Subcutaneous abdominal adipose tissue (tissue), 5 donors: ENCODE measurements around the gene ADARB1.
A peak's percentile ranks its signal among the peaks of the same experiment; 100 is the strongest.
"Not testable (repeated sequence)": the region's sequence is repeated elsewhere in the genome, so short reads cannot be mapped to it uniquely, and the experiment has no call there.

Experiments
- H3K27ac ChIP-seq: one replicate; pipeline ENCODE4 v1.7.0; 2013; ENCODE audit warnings: low read depth, mild to moderate bottlenecking, inconsistent platforms, low read length, moderate library complexity
- H3K27me3 ChIP-seq, 5 donors: one replicate each; pipeline ENCODE4 v1.7.0; 2013; ENCODE audit warnings: low read length in 5 of 5, inconsistent platforms in 1 of 5; ENCODE audit not compliant: control insufficient read depth in 5 of 5, insufficient read depth in 4 of 5
- H3K36me3 ChIP-seq, 5 donors: one replicate each; pipeline ENCODE4 v1.7.0; 2013; ENCODE audit warnings: low read length in 5 of 5; ENCODE audit not compliant: control insufficient read depth in 5 of 5, insufficient read depth in 5 of 5
- H3K4me1 ChIP-seq, 5 donors: one replicate each; pipeline ENCODE4 v1.7.0; 2013; ENCODE audit warnings: low read length in 5 of 5, mild to moderate bottlenecking in 3 of 5, moderate library complexity in 1 of 5; ENCODE audit not compliant: control insufficient read depth in 5 of 5, insufficient read depth in 5 of 5
- H3K4me3 ChIP-seq, 5 donors: one replicate each; pipeline ENCODE4 v1.7.0; 2013; ENCODE audit warnings: low read length in 5 of 5, low read depth in 1 of 5
- H3K9ac ChIP-seq, 5 donors: one replicate each; pipeline ENCODE4 v1.7.0; 2013; ENCODE audit warnings: low read length in 5 of 5, mild to moderate bottlenecking in 4 of 5, moderate library complexity in 3 of 5
- H3K9me3 ChIP-seq, 5 donors: one replicate each; pipeline ENCODE4 v1.7.0; 2013; ENCODE audit warnings: low read length in 5 of 5; ENCODE audit not compliant: control insufficient read depth in 5 of 5
- donor health status: healthy.
- donor health status: healthy.
- donor health status: healthy.
- donor health status: healthy.
- donor health status: healthy.

Gene ADARB1

DNA sequence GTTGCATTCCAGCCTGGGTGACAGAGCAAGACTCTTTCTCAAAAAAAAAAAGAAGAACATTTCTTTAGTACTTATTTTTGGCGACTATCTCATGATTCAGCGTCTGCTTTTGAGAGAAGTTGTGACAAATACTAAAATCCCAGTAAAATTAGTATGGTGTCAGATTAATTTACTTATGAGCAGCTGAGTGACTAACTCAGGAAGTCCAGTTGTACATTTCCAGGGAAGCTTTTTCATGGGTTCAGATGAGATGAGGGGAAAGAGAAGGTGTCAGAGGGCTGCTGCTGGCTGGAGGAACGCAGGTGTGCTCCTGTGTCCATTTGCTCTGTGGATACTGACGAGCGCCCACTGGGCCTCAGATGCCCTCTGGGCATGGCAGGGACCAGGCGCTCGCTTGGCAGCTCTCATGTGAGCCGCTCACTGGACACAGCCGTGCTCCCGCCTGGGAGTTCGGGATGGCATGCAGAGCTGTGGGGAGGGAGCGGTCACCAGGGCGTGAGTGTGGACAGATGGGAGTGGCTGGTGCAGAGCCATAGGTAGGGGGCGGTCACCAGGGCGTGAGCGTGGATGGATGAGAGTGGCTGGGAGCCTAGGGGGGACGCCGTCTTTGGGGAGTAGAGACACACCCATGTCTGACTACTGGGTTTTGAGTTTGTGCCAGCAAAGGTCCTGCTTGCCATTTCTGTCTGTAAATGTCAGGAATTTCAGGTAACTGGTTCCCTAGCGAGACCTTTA, 55.0 kb downstream of the ADARB1 start:
- H3K27me3 ChIP-seq = no peaks in the 10 kb centered on the region
- H3K36me3 ChIP-seq = peaks cover 0 to 7% (median 3%) of the 10 kb centered on the region in 5 donors
- peak overlapping the region in 2 of 5 donors; percentile 65 to 80 for H3K9ac ChIP-seq
- no peaks in the 10 kb centered on the region for H3K9me3 ChIP-seq
- peak overlapping the region; percentile 86 for H3K27ac ChIP-seq
- no peak overlapping the region for H3K4me3 ChIP-seq
- peaks cover 3 to 53% (median 40%) of the 10 kb centered on the region in 5 donors for H3K4me1 ChIP-seq

- no peaks in the 10 kb centered on the region for H3K9me3 ChIP-seq
- H3K27me3 ChIP-seq = no peaks in the 10 kb centered on the region
- H3K4me1 ChIP-seq = peaks cover 4 to 56% (median 46%) of the 10 kb centered on the region in 5 donors
- peak overlapping the region; percentile 42 to 54 (median 45) for H3K4me3 ChIP-seq
- peaks cover 0 to 12% (median 6%) of the 10 kb centered on the region in 5 donors for H3K36me3 ChIP-seq
- peak overlapping the region in 4 of 5 donors; percentile 56 to 80 (median 70) for H3K9ac ChIP-seq
- peak overlapping the region; percentile 86 for H3K27ac ChIP-seq
Measured at GRCh38 chr21:45130324-45130774, 56.0 kb downstream of the ADARB1 start.

GRCh38 chr21:45131537-45131999, 57.2 kb downstream of the ADARB1 start:
- peaks cover 0 to 11% (median 4%) of the 10 kb centered on the region in 5 donors for H3K36me3 ChIP-seq
- peaks cover 4 to 56% (median 44%) of the 10 kb centered on the region in 5 donors for H3K4me1 ChIP-seq
- no peak overlapping the region for H3K4me3 ChIP-seq
- peak overlapping the region in 1 of 5 donors; percentile 67 for H3K9ac ChIP-seq
- peak overlapping the region; percentile 86 for H3K27ac ChIP-seq
- no peaks in the 10 kb centered on the region for H3K9me3 ChIP-seq
- H3K27me3 ChIP-seq = no peaks in the 10 kb centered on the region

DNA sequence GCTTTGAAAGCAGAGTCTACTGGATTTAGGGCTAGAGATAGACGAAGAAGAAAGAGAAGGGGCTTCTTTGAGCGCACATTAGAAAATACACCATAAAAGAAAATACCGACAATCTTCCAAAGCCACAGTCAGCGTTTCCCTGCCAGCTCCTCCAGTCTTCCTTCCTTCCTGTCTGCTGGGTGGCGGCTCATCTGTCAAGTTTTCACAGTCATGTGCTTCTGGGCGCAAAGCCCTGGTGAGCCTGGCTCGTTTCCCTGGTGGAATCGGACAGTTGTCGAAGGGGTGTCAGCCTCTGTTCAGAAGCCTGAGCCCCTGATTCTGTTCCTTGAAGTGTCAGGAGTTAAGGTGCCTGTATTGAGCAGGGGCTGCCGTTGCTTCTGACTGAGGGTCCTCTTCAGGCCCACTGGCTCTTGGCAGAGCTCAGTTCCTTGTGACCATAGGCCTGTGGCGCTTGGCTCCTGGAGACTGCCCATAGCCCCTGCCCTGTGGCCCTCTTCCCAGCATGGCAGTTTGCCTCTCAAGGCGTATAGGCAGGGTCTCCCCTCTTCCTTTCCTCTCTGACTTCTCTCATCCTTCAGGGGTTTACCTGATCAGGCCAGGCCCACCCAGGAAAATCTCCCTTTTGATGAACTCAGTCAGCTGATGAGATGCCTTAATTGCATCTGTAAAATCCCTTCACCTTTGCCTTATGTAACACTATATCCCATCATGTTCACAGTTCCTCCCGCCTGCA, 58.6 kb downstream of the ADARB1 start:
- Histone ChIP-seq H3K9me3 (no peaks in the 10 kb centered on the region), H3K27ac (no peak overlapping the region), H3K4me1 (peaks cover 4 to 56% (median 44%) of the 10 kb centered on the region in 5 donors), H3K36me3 (peaks cover 0 to 9% (median 3%) of the 10 kb centered on the region in 5 donors), H3K9ac (peak overlapping the region in 2 of 5 donors; percentile 33 to 40), H3K27me3 (no peaks in the 10 kb centered on the region), H3K4me3 (no peak overlapping the region)

DNA sequence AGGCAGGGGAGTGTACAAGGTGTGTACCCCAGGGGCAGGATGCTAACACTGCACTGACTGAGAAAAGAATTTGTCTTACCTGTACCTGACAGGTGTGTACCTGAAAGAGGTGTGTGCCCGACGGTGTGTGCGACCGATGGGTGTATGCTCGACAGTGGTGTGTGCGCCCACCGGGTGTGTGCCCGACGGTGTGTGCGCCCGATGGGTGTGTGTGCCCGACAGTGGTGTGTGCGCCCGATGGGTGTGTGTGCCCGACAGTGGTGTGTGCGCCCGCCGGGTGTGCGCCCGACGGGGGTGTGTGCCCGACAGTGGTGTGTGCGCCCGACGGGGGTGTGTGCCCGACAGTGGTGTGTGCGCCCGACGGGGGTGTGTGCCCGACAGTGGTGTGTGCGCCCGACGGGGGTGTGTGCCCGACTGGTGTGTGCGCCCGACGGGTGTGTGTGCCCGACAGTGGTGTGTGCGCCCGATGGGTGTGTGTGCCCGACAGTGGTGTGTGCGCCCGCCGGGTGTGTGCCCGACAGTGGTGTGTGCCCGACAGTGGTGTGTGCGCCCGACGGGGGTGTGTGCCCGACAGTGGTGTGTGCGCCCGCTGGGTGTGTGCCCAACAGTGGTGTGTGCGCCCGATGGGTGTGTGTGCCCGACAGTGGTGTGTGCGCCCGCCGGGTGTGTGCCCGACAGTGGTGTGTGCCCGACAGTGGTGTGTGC, 59.3 kb downstream of the ADARB1 start:
- H3K27ac ChIP-seq, H3K9me3 ChIP-seq, H3K27me3 ChIP-seq, H3K4me3 ChIP-seq, H3K36me3 ChIP-seq, H3K9ac ChIP-seq: not testable (repeated sequence)
- peaks cover 4 to 52% (median 44%) of the 10 kb centered on the region in 5 donors for H3K4me1 ChIP-seq

DNA sequence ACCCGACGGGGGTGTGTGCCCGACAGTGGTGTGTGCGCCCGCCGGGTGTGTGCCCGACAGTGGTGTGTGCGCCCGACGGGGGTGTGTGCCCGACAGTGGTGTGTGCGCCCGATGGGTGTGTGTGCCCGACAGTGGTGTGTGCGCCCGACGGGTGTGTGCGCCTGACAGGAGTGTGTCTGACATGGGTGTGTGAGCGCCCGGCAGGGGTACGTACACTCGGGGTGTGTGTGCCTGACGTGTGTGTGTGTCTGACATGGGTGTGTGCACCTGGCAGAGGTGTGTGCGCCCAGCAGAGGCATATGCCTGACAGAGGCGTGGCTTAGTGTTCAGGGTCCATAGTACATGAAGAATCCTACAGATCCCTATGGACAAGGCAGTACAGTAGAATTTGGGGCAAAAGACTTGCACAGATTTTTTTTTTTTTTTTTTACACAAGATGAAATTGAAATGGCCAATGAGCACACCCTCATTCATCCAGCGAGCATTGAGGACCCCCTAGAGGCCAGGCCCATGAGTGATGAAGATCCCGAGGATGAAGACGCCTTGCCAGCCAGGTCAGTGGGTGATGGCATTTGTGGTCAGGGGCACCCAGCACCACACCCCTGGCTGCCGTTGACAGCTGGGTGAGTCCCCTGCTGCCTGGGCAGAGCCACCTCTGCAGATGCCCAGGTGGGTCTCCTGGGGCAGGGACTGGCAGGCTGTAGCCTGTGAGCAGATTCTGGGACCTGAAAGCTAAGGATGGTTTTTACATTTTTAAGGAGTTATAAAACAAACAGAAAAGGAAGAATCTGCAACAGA, 60.1 kb downstream of the ADARB1 start:
- peaks cover 4 to 45% (median 41%) of the 10 kb centered on the region in 5 donors for H3K4me1 ChIP-seq
- no peaks in the 10 kb centered on the region for H3K27me3 ChIP-seq
- H3K36me3 ChIP-seq = peaks cover 0 to 9% (median 3%) of the 10 kb centered on the region in 5 donors
- H3K9ac ChIP-seq = peak overlapping the region in 3 of 5 donors; percentile 1 to 23 (median 21)
- H3K9me3 ChIP-seq = no peaks in the 10 kb centered on the region
- no peak overlapping the region for H3K27ac ChIP-seq
- H3K4me3 ChIP-seq = no peak overlapping the region

DNA sequence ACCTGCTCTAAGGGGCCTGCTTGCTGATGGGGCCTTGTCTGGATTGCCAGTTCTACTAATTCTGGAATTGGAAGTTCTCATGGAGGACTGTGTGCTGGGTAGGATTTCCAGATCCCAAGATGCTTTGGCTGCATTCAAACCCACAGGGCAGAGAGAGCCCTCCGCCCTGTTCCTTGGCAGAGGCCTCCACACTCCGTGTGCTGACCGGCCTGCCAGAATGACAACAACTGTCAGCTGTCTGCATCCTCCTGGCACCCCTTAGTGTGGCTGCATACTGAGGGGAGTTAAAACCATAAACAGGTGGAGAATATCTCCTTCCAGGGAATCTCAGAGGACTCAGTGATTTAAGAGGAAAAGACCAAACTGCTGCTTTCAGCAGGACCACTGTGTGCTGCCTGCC, 60.7 kb downstream of the ADARB1 start:
- Histone ChIP-seq H3K27ac (no peak overlapping the region), H3K4me1 (peaks cover 1 to 38% (median 35%) of the 10 kb centered on the region in 5 donors), H3K36me3 (peaks cover 0 to 9% (median 3%) of the 10 kb centered on the region in 5 donors), H3K9me3 (no peaks in the 10 kb centered on the region), H3K9ac (peak overlapping the region in 3 of 5 donors; percentile 1 to 23 (median 21)), H3K27me3 (no peaks in the 10 kb centered on the region), H3K4me3 (no peak overlapping the region)

DNA sequence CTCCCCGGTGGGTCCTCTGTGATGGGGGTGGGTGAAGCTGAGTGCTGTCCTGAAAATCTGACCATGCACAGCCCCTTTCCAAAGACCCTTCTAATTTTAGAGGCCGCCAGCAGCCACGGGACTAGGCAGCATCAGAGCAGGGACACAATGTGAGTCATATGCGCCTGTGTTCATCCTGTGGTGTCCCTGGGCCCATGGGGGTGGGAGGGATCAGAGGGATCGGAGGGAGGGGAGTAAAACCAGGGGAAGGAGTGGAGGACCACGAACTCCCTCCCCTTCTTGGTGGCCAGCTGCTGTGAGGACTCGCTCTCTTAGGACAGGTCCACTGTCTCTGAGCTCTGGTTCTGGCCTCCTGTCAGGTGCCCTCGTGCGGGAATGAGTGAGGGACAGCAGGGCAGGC, 61.5 kb downstream of the ADARB1 start:
- peaks cover 1 to 31% (median 29%) of the 10 kb centered on the region in 5 donors for H3K4me1 ChIP-seq
- H3K9ac ChIP-seq = no peak overlapping the region
- no peaks in the 10 kb centered on the region for H3K9me3 ChIP-seq
- H3K27ac ChIP-seq = no peak overlapping the region
- no peak overlapping the region for H3K4me3 ChIP-seq
- no peaks in the 10 kb centered on the region for H3K27me3 ChIP-seq
- peaks cover 0 to 9% (median 3%) of the 10 kb centered on the region in 5 donors for H3K36me3 ChIP-seq

- peaks cover 1 to 24% (median 22%) of the 10 kb centered on the region in 5 donors for H3K4me1 ChIP-seq
- H3K36me3 ChIP-seq = peaks cover 0 to 9% (median 3%) of the 10 kb centered on the region in 5 donors
- H3K9me3 ChIP-seq = no peaks in the 10 kb centered on the region
- no peak overlapping the region for H3K4me3 ChIP-seq
- no peaks in the 10 kb centered on the region for H3K27me3 ChIP-seq
- no peak overlapping the region for H3K27ac ChIP-seq
- H3K9ac ChIP-seq = no peak overlapping the region
Measured at GRCh38 chr21:45136500-45136899, 62.1 kb downstream of the ADARB1 start.
